Measurements from ENCODE around the gene FAM43B. TPM values are rescaled to one million over a fixed set of nuclear protein-coding genes. Genes with fewer than 3 reads are reported as not detected.

Gene FAM43B
- total RNA-seq, 2 donors from 2014 or later, result 0.27 to 3.0 TPM

GRCh38 chr1:20528221-20528620 is 24.2 kb upstream of the FAM43B start:
- no peaks in the 10 kb centered on the region for H3K36me3 ChIP-seq

GRCh38 chr1:20530306-20530705 is 22.1 kb upstream of the FAM43B start:
- Histone ChIP-seq H3K36me3 (no peaks in the 10 kb centered on the region), H3K4me1 (ENCODE audit: control insufficient read depth in 1 of 2, low read depth in 2 of 2) (no peaks in the 10 kb centered on the region), H3K27me3 (replicated peaks; ENCODE audit: insufficient read depth) (peaks cover 3% of the 10 kb centered on the region), H3K4me3 (no peak overlapping the region), H3K27ac (no peak overlapping the region), H3K9me3 (no peaks in the 10 kb centered on the region)
- DNase-seq (ENCODE audit: low spot score) (no peak), ATAC-seq (ENCODE audit: insufficient number of reproducible peaks, low FRiP score, low read depth) (no peak)
- no peak for TF ChIP-seq CTCF (IDR thresholded peaks at IDR 0.05)

More at GRCh38 chr1:20528221-20528620, 24.2 kb upstream of the FAM43B start:
- no peak overlapping the region for H3K27ac ChIP-seq
- ATAC-seq (ENCODE audit: insufficient number of reproducible peaks, low FRiP score, low read depth) (no peak), DNase-seq (ENCODE audit: low spot score) (no peak)
- TF ChIP-seq CTCF (IDR thresholded peaks at IDR 0.05), result no peak
- no peaks in the 10 kb centered on the region for H3K9me3 ChIP-seq
- peaks cover 3% of the 10 kb centered on the region for H3K27me3 ChIP-seq (replicated peaks; ENCODE audit: insufficient read depth)
- H3K4me3 ChIP-seq, result no peak overlapping the region
- H3K4me1 ChIP-seq (ENCODE audit: control insufficient read depth in 1 of 2, low read depth in 2 of 2), result no peaks in the 10 kb centered on the region

- Histone ChIP-seq H3K4me3 (no peak overlapping the region), H3K9me3 (no peaks in the 10 kb centered on the region), H3K27me3 (replicated peaks; ENCODE audit: insufficient read depth) (peaks cover 3% of the 10 kb centered on the region), H3K36me3 (no peaks in the 10 kb centered on the region), H3K27ac (no peak overlapping the region), H3K4me1 (ENCODE audit: control insufficient read depth in 1 of 2, low read depth in 2 of 2) (no peaks in the 10 kb centered on the region)
- ATAC-seq (ENCODE audit: insufficient number of reproducible peaks, low FRiP score, low read depth) (no peak), DNase-seq (ENCODE audit: low spot score) (no peak)
- TF ChIP-seq CTCF (IDR thresholded peaks at IDR 0.05), result no peak
These were observed 21.5 kb upstream of the FAM43B start for GRCh38 chr1:20530901-20531300.

GRCh38 chr1:20533635-20534034 is 18.7 kb upstream of the FAM43B start:
- H3K27me3 ChIP-seq (replicated peaks; ENCODE audit: insufficient read depth), result peaks cover 3% of the 10 kb centered on the region
- TF ChIP-seq CTCF (IDR thresholded peaks at IDR 0.05), result no peak
- DNase-seq (ENCODE audit: low spot score), result no peak

GRCh38 chr1:20534659-20535417 is 17.5 kb upstream of the FAM43B start:
- H3K4me3 ChIP-seq, result no peak overlapping the region
- no peaks in the 10 kb centered on the region for H3K36me3 ChIP-seq
- H3K4me1 ChIP-seq (ENCODE audit: control insufficient read depth in 1 of 2, low read depth in 2 of 2), result no peaks in the 10 kb centered on the region
- no peaks in the 10 kb centered on the region for H3K9me3 ChIP-seq
- no peak for DNase-seq (ENCODE audit: low spot score)
- H3K27ac ChIP-seq, result no peak overlapping the region
- TF ChIP-seq CTCF (IDR thresholded peaks at IDR 0.05), result no peak
- H3K27me3 ChIP-seq (replicated peaks; ENCODE audit: insufficient read depth), result no peaks in the 10 kb centered on the region
- no peak for ATAC-seq (ENCODE audit: insufficient number of reproducible peaks, low FRiP score, low read depth)

More at GRCh38 chr1:20533635-20534034, 18.7 kb upstream of the FAM43B start:
- Histone ChIP-seq H3K4me1 (ENCODE audit: control insufficient read depth in 1 of 2, low read depth in 2 of 2) (no peaks in the 10 kb centered on the region), H3K9me3 (no peaks in the 10 kb centered on the region), H3K4me3 (no peak overlapping the region), H3K36me3 (no peaks in the 10 kb centered on the region), H3K27ac (no peak overlapping the region)
- ATAC-seq (ENCODE audit: insufficient number of reproducible peaks, low FRiP score, low read depth), result no peak
